Gastrocnemius medialis (tissue), 4 donors: ENCODE results near the gene PUM1. TPM values are rescaled to one million over a fixed set of nuclear protein-coding genes. Genes with fewer than 3 reads are reported as not detected.

Source experiments
- ATAC-seq, 2 donors: fragments of 150-250 bp; one replicate each; pipeline ENCODE4 v1.9.1; 2016
- DNase-seq, 2 donors: peaks; one replicate each; pipeline ENCODE4 v3.0.0-alpha.2; 2019
- H3K27ac ChIP-seq, 4 donors: fragments of 200-600 bp; sonication (generic); 1 replicate in 1 of 4; 2 replicates in 3 of 4; pipeline ENCODE4 v1.5.1; 2016 to 2018; ENCODE audit warnings: mild to moderate bottlenecking in 2 of 4, moderate library complexity in 1 of 4
- H3K27me3 ChIP-seq, 3 donors: fragments of 200-600 bp; sonication (generic) in 2 of 3; 1 replicate in 1 of 3; 2 replicates in 2 of 3; pipeline versions ENCODE4 v1.5.1 to v1.6.0; 2016 to 2019; ENCODE audit warnings: mild to moderate bottlenecking in 1 of 3, moderate library complexity in 1 of 3
- H3K36me3 ChIP-seq, 2 donors: fragments of 200-600 bp; sonication (generic) in 1 of 2; one replicate each; pipeline ENCODE4 v1.5.1; 2017 to 2018
- H3K4me1 ChIP-seq, 2 donors: fragments of 200-600 bp; sonication (generic) in 1 of 2; one replicate each; pipeline ENCODE4 v1.5.1; 2016 to 2017; ENCODE audit warnings: mild to moderate bottlenecking in 2 of 2
- H3K4me3 ChIP-seq, 4 donors: fragments of 200-600 bp; sonication (generic) in 3 of 4; 1 replicate in 1 of 4; 2 replicates in 3 of 4; pipeline ENCODE4 v1.5.1; 2016 to 2019; ENCODE audit warnings: mild to moderate bottlenecking in 2 of 4
- H3K9me3 ChIP-seq, 3 donors: fragments of 200-600 bp; sonication (generic) in 2 of 3; 1 replicate in 1 of 3; 2 replicates in 2 of 3; pipeline ENCODE4 v1.5.1; 2016 to 2019
- POLR2A ChIP-seq, 2 donors: fragments of 450-650 bp; IDR thresholded peaks; one replicate each; pipeline ENCODE4 v1.6.1; 2017; ENCODE audit warnings: antibody characterized with exemption in 2 of 2, mild to moderate bottlenecking in 2 of 2, moderate library complexity in 2 of 2
- in situ Hi-C, 4 donors: fragments of 200-750 bp; cut with MboI; loops; one replicate each; pipeline versions ENCODE4 v1.15.0 to v1.8.0; 2017; ENCODE audit warnings: low sequenced_read_pairs in 4 of 4
- intact Hi-C: fragments of 100-400 bp; cut with DNase I; formaldehyde crosslinking; loops from one replicate; pipeline ENCODE4 v1.15.1; 2023; ENCODE audit warnings: low total_unique reads
- total RNA-seq, 4 donors: library from RNA; depleted of rRNA; stranded (reverse); fragments of >200 nt; gene quantifications; one replicate each; pipeline versions ENCODE4 v1.1.0 to v1.2.3, GENCODE V29; 2016
- TF ChIP-seq, protein P1 (sequence below), 5 experiments: fragments of 450-650 bp in 3 of 5; fragments of 200-600 bp in 2 of 5; sonication (generic) in 2 of 5; IDR thresholded peaks in 4 of 5; conservative IDR thresholded peaks in 1 of 5; 1 replicate in 4 of 5; 2 replicates in 1 of 5; pipeline ENCODE4 v1.5.1; 2016 to 2019; ENCODE audit warnings: antibody characterized with exemption in 5 of 5, mild to moderate bottlenecking in 3 of 5, moderate library complexity in 3 of 5

Gene PUM1
- total RNA-seq, 4 donors from 2014 or later: 56.7 to 111 (median 76.4) TPM

GRCh38 chr1:31007462-31007991, 58.0 kb downstream of the PUM1 start:
- DNase-seq (no peak), ATAC-seq (no peak)
- Histone ChIP-seq H3K36me3 (no peaks in the 10 kb centered on the region), H3K4me1 (peaks cover 74 to 89% of the 10 kb centered on the region in 2 donors), H3K4me3 (no peak overlapping the region), H3K9me3 (no peaks in the 10 kb centered on the region), H3K27me3 (no peaks in the 10 kb centered on the region), H3K27ac (peak overlapping the region in 2 of 4 donors; percentile 11 to 49)
- intact Hi-C loops: no loop called here
- in situ Hi-C loops: no loop called here
- TF ChIP-seq, protein P1, sequence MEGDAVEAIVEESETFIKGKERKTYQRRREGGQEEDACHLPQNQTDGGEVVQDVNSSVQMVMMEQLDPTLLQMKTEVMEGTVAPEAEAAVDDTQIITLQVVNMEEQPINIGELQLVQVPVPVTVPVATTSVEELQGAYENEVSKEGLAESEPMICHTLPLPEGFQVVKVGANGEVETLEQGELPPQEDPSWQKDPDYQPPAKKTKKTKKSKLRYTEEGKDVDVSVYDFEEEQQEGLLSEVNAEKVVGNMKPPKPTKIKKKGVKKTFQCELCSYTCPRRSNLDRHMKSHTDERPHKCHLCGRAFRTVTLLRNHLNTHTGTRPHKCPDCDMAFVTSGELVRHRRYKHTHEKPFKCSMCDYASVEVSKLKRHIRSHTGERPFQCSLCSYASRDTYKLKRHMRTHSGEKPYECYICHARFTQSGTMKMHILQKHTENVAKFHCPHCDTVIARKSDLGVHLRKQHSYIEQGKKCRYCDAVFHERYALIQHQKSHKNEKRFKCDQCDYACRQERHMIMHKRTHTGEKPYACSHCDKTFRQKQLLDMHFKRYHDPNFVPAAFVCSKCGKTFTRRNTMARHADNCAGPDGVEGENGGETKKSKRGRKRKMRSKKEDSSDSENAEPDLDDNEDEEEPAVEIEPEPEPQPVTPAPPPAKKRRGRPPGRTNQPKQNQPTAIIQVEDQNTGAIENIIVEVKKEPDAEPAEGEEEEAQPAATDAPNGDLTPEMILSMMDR (IDR thresholded peaks at IDR 0.05 in 4 of 5, conservative IDR thresholded peaks at IDR 0.05 in 1 of 5): no peak
- TF ChIP-seq POLR2A (IDR thresholded peaks at IDR 0.05): no peak

GRCh38 chr1:31006747-31007146, 58.8 kb downstream of the PUM1 start:
- H3K4me3 ChIP-seq: no peak overlapping the region
- no peak for ATAC-seq
- no peak for TF ChIP-seq POLR2A (IDR thresholded peaks at IDR 0.05)
- TF ChIP-seq, protein P1 (IDR thresholded peaks at IDR 0.05 in 4 of 5, conservative IDR thresholded peaks at IDR 0.05 in 1 of 5): no peak
- no peaks in the 10 kb centered on the region for H3K9me3 ChIP-seq
- peaks cover 68 to 89% of the 10 kb centered on the region in 2 donors for H3K4me1 ChIP-seq
- in situ Hi-C loops (no loop called here), intact Hi-C loops (no loop called here)
- peak overlapping the region in 3 of 4 donors; percentile 11 to 49 (median 36) for H3K27ac ChIP-seq
- DNase-seq: no peak
- H3K36me3 ChIP-seq: no peaks in the 10 kb centered on the region
- no peaks in the 10 kb centered on the region for H3K27me3 ChIP-seq

- no peaks in the 10 kb centered on the region for H3K36me3 ChIP-seq
- no peaks in the 10 kb centered on the region for H3K9me3 ChIP-seq
- ATAC-seq: no peak
- intact Hi-C loops (no loop called here), in situ Hi-C loops (no loop called here)
- H3K27me3 ChIP-seq: no peaks in the 10 kb centered on the region
- H3K27ac ChIP-seq: peak overlapping the region; percentile 16 to 49 (median 28)
- DNase-seq: no peak
- H3K4me3 ChIP-seq: no peak overlapping the region
- TF ChIP-seq, protein P1 (IDR thresholded peaks at IDR 0.05 in 4 of 5, conservative IDR thresholded peaks at IDR 0.05 in 1 of 5): no peak
- no peak for TF ChIP-seq POLR2A (IDR thresholded peaks at IDR 0.05)
- H3K4me1 ChIP-seq: peaks cover 57 to 80% of the 10 kb centered on the region in 2 donors
These were observed 59.8 kb downstream of the PUM1 start for GRCh38 chr1:31005617-31006166.

DNA sequence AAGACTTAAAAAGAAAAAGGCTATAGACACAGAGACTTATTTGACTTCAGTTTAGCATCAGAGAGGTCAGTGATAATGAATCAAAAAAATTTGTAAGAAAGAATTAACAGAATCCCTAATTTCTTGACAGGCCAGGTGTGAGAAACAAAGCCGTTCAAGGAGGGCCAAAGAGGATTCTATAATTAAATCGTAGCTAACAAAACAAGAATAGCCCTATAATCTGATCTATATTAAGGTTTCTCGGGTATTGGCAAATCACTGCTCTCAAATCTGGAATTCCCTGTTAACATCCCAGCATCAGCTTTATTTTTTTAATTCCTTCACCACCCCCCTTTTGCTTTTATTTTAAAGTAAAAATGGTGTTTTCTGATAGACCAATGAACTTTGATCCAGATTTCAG, 60.3 kb downstream of the PUM1 start:
- Histone ChIP-seq H3K36me3 (no peaks in the 10 kb centered on the region), H3K27ac (peak overlapping the region; percentile 16 to 49 (median 28)), H3K4me1 (peaks cover 52 to 75% of the 10 kb centered on the region in 2 donors), H3K9me3 (no peaks in the 10 kb centered on the region), H3K27me3 (no peaks in the 10 kb centered on the region), H3K4me3 (no peak overlapping the region)
- intact Hi-C loops (no loop called here), in situ Hi-C loops (no loop called here)
- no peak for ATAC-seq
- DNase-seq: no peak
- TF ChIP-seq, protein P1 (IDR thresholded peaks at IDR 0.05 in 4 of 5, conservative IDR thresholded peaks at IDR 0.05 in 1 of 5): no peak
- TF ChIP-seq POLR2A (IDR thresholded peaks at IDR 0.05): no peak
